ENCODE measurements around the gene CACNA1D.
"Not testable (repeated sequence)": the region's sequence is repeated elsewhere in the genome, so short reads cannot be mapped to it uniquely, and the experiment has no call there.

The CACNA1D gene

GRCh38 chr3:53493963-53494791 is at the start of gene CACNA1D:
CACNA1D (plus strand) TSS chr3:53494611; CDS start chr3:53495167, 556 bp downstream.
- DNase-seq: no peak

GRCh38 chr3:53457068-53457467 is 37.3 kb upstream of the CACNA1D start:
- no peak for DNase-seq

GRCh38 chr3:53460326-53460725 is 34.1 kb upstream of the CACNA1D start:
- no peak for DNase-seq

- DNase-seq: no peak
These were observed 30.0 kb upstream of the CACNA1D start for GRCh38 chr3:53464424-53464823.

- DNase-seq: not testable (repeated sequence)
These were observed 24.7 kb upstream of the CACNA1D start for GRCh38 chr3:53469758-53470157.

GRCh38 chr3:53473422-53473821 is 21.0 kb upstream of the CACNA1D start:
- DNase-seq: no peak

- DNase-seq: not testable (repeated sequence)
These were observed 18.0 kb upstream of the CACNA1D start for GRCh38 chr3:53476372-53476771.

GRCh38 chr3:53477689-53478088 is 16.7 kb upstream of the CACNA1D start:
- DNase-seq: not testable (repeated sequence)

- DNase-seq: no peak
These were observed 16.1 kb upstream of the CACNA1D start for GRCh38 chr3:53478166-53478830.

GRCh38 chr3:53478921-53479664 is 15.3 kb upstream of the CACNA1D start:
- no peak for DNase-seq

GRCh38 chr3:53482227-53482626 is 12.2 kb upstream of the CACNA1D start:
- no peak for DNase-seq

GRCh38 chr3:53483821-53484220 is 10.6 kb upstream of the CACNA1D start:
- DNase-seq: no peak

- DNase-seq: no peak
These were observed 9.4 kb upstream of the CACNA1D start for GRCh38 chr3:53484984-53485383.

- no peak for DNase-seq
These were observed 8.6 kb upstream of the CACNA1D start for GRCh38 chr3:53485675-53486403.

- DNase-seq: no peak
These were observed 7.3 kb upstream of the CACNA1D start for GRCh38 chr3:53486961-53487654.

- no peak for DNase-seq
These were observed 5.0 kb upstream of the CACNA1D start for GRCh38 chr3:53489386-53489785.

GRCh38 chr3:53489787-53490458 is 4.5 kb upstream of the CACNA1D start:
- no peak for DNase-seq

GRCh38 chr3:53490459-53490968 is 3.9 kb upstream of the CACNA1D start:
- DNase-seq: no peak

GRCh38 chr3:53491276-53491675 is 3.1 kb upstream of the CACNA1D start:
- no peak for DNase-seq

GRCh38 chr3:53493595-53493962 is 832 bp upstream of the CACNA1D start:
- DNase-seq: no peak

- no peak for DNase-seq
These were observed 722 bp downstream of the CACNA1D start for GRCh38 chr3:53495146-53495519.
